Eye (tissue), 1 donor: Measurements from ENCODE around the gene ZBTB45.
A peak's percentile ranks its signal among the peaks of the same experiment; 100 is the strongest.

Experiments used
- DNase-seq: peaks from one replicate; pipeline ENCODE4 v3.0.0-alpha.2; 2015

Gene ZBTB45

GRCh38 chr19:58538257-58539168, 18.9 kb upstream of the ZBTB45 start:
- peak; percentile 90 for DNase-seq

- no peak for DNase-seq
Observed at GRCh38 chr19:58536852-58537798, 17.5 kb upstream of the ZBTB45 start.

GRCh38 chr19:58535857-58536256, 16.2 kb upstream of the ZBTB45 start:
- DNase-seq, result no peak

GRCh38 chr19:58531034-58531840, 11.6 kb upstream of the ZBTB45 start:
- no peak for DNase-seq

GRCh38 chr19:58529405-58529804, 9.8 kb upstream of the ZBTB45 start:
- DNase-seq, result no peak

- no peak for DNase-seq
Observed at GRCh38 chr19:58522709-58523108, 3.1 kb upstream of the ZBTB45 start.

GRCh38 chr19:58521651-58522050, 2.0 kb upstream of the ZBTB45 start:
- DNase-seq, result no peak

GRCh38 chr19:58520257-58520599, 618 bp upstream of the ZBTB45 start:
- DNase-seq, result peak; percentile 35

- peak; percentile 92 for DNase-seq
Observed at GRCh38 chr19:58519087-58519354, 589 bp downstream of the ZBTB45 start.

- no peak for DNase-seq
Observed at GRCh38 chr19:58518256-58519086, 1.1 kb downstream of the ZBTB45 start.

GRCh38 chr19:58516964-58517833, 2.4 kb downstream of the ZBTB45 start:
- DNase-seq, result no peak

- no peak for DNase-seq
Observed at GRCh38 chr19:58516246-58516836, 3.3 kb downstream of the ZBTB45 start.

- DNase-seq, result no peak
Observed at GRCh38 chr19:58515259-58515658, 4.4 kb downstream of the ZBTB45 start.

GRCh38 chr19:58514564-58515022, 5.0 kb downstream of the ZBTB45 start:
- DNase-seq, result no peak

- DNase-seq, result peak; percentile 96
Observed at GRCh38 chr19:58513694-58514563, 5.7 kb downstream of the ZBTB45 start.

- DNase-seq, result no peak
Observed at GRCh38 chr19:58513213-58513693, 6.4 kb downstream of the ZBTB45 start.

GRCh38 chr19:58511353-58512208, 8.0 kb downstream of the ZBTB45 start, which contains the start of gene SLC27A5:
SLC27A5 (minus strand) TSS chr19:58511992; CDS start chr19:58511955, 37 bp downstream.
- DNase-seq, result no peak
